NCI-H82 (cell line): ENCODE results near the gene CCDC92.

Experiments used
- DNase-seq: peaks from one replicate; lab custom pipeline; 2025; lab: John Stamatoyannopoulos, UW

Gene CCDC92

DNA sequence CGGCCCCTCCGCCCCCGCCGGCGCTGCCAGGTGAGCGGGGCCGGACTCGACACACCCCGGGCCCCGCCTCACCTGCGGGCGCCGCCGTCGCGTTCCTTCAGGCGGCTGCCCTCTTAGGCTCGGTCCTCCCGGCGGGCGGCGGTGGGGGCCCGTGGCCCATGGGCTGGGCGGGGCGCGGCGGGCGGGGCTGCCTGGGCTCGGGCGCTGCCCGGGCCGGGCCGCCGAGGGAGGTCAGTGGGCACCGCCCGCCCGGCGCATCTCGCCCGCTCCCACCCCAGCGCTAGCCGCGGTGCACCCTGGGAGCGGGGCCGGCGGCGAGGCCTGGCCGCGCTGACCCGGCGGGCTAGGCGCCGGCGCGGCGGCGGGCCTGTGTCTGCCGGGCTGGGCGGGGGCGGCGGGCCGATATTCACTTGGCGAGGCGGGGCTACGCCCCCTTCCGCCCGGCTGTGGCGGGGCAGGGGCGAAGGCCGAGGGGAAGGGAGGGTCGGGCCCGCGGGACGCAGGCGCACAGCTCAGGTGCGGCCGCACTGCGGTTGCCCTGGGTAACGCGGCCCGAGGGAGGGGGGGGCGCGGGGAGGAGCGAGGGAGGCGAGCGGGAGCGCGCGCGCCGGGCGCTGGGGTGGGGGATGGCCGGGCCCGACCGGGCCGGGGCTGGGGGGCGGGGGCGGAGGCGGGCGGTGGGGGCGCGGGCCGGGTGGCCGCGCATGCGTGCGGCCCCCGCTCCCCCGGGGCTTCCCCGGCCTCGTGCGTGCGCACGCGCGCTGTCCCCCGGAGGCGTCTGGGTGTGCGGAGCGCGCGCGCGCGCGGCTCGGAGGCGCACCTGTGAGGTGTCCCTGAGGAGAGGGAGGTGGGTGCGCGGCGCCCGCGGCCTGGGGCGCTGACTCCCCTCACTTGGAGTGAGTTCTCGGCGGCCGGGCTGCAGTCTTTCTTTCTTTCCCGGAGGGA lies at the start of gene CCDC92, which contains the start of gene ZNF664:
TSS of gene CCDC92 (minus strand) at position 375 of the 945 bp plus-strand sequence. CDS start 28,526 bp downstream, outside the sequence.
TSS of gene ZNF664 (plus strand) at position 759 of the 945 bp plus-strand sequence. CDS start 38,930 bp downstream, outside the sequence.
- DNase-seq = peak; percentile 98

DNA sequence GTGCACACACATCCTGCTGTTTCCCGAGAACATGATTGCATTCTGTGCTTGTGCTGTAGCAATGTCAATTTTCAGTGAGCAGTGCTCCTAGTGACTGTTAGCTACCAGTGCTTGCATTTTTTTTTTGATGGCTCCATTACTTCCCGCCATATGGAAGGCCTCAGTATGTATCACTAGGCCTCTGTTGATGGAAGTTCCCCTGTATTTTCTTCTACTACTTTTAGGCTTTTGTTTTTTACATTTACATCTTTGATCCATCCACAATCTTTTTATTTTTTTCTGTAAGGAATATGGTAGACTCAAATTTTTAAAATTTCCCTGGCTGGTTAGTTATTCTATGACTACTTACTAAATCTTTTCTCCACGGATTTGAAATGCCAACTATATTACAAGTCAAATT lies 49.5 kb upstream of the CCDC92 start:
- DNase-seq = no peak

DNA sequence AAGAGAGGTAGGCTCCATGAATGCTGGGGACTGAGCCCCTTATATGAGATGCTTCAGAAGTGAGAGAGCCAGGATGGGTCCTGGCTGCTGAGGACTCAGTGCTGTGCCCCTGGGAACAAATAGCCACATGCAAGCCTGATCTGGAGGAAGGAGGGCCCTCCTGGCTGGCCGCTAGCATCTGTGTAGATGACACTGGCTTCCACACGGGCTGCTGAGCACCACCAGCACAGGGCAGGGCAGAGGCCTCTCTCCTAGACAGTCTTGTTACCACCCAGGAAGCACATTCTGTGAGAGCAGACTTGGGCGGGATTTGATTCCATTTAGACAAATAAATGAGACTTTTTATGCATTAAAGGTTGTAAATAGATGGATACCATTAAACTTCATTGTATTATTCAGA lies 48.4 kb upstream of the CCDC92 start:
- DNase-seq = peak; percentile 28

DNA sequence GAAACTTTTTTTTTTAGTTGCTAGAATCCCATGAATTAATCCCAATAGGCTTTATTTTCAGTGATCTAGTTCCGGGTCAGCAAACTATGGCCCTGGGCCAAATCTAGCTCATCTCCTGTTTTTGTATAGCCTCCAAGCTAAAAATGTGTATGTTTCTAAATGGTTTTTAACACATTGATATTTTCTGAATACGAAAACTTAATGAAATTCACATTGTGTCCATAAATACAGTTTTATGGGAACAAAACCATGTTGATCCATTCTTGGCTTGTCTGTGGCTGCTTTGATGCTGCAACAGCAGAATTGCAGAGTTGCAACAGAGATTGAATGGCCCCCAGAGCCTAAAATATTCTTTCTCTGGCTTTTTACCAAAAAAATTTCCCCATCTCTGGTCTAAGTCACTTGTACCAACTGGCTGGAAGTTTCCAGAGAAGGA lies 47.9 kb upstream of the CCDC92 start:
- DNase-seq = no peak

- no peak for DNase-seq
Measured at GRCh38 chr12:124019115-124019514, 46.5 kb upstream of the CCDC92 start.

DNA sequence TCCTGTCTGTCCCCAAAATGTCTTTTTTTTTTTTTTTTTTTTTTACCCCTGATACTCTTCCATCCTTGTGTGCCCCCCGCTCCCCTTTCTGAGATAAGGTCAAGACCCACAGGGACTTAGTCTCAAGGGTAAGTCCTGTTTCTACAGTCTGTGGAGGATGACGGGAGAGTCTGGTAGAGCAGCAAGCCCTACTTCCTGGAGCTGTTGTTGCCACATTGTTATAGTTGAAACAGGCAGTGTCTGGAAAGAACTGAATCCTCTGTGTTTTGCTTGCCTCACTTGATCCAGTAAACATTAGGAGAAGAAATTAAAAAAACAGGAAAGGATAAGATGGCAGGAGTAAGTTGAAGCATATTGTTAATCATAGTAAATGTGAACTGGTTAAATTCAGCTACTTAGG lies 45.9 kb upstream of the CCDC92 start:
- no peak for DNase-seq

GRCh38 chr12:124017064-124017463 lies 44.4 kb upstream of the CCDC92 start:
- no peak for DNase-seq

GRCh38 chr12:124015494-124016461 lies 43.1 kb upstream of the CCDC92 start:
- DNase-seq = no peak

GRCh38 chr12:124013073-124013472 lies 40.4 kb upstream of the CCDC92 start:
- no peak for DNase-seq

DNA sequence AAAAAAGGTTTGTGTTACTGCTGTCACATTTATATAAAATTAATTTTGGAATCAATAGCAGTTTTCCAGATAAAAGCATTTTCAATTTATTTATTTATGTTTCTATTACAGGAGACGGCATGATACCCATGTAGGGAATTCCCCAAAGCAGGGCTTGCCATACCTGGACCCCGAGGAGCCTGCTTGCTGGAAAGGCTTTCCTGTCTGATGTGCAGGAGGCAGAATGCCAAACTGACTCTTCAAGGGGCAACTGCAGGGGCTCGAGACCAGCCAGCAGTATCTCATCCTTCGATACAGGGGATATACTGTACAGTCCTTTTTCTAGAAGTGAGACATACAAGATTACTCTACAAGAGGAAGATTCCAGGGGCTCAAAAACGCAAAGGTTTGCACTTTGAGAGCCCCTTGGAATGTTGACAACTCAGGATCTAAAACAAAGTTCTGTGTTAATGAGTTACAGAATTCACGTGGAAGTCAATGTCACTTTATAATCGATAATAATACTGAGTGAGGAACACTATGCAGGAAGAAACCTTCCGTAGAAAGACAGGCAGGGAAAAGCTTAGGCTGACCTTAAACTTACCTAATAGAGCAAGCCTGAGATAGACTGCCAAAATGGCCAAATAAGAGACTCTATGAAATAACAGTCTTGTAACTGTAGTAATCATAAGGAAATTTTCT lies 38.9 kb upstream of the CCDC92 start:
- no peak for DNase-seq

DNA sequence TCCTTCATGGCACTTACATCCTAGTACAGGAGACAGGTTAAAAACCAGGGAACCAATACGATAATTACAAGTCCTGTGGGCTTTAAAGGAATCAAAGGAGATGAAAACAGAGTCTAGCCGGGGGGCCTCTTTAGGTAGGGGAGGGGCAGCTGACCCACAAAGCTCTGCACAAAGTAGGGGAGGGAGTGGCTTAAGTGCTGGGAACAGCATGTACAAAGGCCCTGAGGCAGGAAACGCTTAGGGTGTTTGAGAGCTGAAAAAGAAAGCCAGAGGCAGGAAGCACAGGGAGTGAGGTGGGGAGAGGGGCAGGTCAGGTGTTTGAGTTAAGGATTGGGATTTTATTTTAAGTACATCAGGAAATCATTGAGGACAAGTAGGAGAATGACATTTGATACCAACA lies 38.1 kb upstream of the CCDC92 start:
- peak; percentile 45 for DNase-seq

GRCh38 chr12:124009781-124010180 lies 37.1 kb upstream of the CCDC92 start:
- no peak for DNase-seq

- DNase-seq = no peak
Measured at GRCh38 chr12:124008595-124008994, 36.0 kb upstream of the CCDC92 start.

DNA sequence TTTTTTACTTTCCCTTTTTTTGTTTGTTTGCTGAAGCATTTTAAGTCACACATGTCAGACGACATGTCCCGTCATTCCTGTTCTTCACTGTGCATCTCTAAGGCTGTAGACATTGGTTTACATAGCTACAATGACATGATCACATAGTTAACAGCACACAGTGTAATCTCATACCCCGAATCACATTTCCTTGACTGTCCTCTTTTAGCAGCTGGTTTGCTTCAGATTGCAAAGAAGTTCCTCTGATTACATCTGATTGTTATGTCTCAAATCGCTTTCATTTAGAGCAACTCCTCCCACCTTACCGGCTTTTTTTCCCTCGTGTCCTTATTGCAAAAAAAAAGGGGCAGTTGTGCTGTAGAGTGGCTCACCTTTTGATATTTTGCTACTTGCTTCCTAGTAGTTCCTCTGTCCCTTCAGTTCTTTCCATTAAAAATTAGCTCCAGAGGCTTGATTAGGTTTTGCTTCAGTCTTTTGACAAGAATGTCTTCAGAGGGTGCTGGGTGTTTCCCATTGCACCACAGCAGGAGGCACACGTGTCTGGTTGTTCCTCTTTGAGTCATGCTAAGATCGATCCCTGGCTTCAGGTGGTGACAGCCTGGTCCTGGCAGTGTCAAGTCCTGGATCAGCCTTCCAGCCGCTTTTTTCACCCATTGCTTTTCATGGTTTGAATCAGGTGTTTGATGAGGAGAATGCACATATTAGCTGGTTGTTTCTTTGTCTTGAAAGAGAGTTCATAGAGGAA lies 35.4 kb upstream of the CCDC92 start:
- DNase-seq = no peak

DNA sequence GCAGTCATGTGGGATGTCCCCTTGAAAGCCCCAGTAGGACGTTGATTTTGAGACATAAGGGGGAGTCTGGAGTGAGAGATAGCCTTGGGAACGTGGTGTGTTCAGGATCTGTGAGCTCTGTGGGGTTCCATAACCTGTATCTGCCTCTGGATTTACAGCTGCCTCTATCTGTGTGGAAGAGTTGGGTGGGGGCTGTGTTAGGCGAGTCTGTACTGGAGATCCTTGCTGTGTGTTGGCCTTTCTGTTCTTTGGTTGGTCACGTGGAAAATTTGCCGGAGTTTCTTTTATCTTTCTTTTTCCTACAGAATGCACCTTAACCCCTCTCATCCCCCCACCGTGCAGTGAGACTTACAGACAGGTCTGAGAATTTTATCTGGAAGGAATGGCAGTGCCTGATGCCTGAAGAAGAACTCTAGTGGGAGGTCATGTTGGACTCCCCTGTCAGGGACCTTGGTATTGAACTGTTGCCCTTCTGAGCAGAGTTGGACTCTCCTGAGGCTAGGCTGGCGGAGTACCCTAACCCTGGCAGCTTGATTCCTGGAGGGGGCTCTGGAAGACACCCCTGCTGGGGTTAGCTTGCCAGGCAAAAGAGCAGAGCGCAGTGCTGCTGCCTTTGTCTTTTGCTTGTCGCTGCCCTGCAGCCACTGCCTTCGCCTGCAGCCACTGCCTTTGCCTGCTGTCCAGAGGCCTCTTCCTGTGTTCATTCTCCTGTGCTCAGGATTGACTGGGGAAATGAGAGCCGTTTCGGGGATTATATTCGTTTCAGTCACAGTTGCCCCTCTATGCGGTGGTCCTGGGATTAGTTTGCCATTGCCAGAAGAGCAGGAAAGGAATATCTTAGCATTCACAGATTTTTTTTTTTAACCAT lies 34.4 kb upstream of the CCDC92 start:
- no peak for DNase-seq

GRCh38 chr12:124006085-124006845 lies 33.6 kb upstream of the CCDC92 start:
- no peak for DNase-seq

DNA sequence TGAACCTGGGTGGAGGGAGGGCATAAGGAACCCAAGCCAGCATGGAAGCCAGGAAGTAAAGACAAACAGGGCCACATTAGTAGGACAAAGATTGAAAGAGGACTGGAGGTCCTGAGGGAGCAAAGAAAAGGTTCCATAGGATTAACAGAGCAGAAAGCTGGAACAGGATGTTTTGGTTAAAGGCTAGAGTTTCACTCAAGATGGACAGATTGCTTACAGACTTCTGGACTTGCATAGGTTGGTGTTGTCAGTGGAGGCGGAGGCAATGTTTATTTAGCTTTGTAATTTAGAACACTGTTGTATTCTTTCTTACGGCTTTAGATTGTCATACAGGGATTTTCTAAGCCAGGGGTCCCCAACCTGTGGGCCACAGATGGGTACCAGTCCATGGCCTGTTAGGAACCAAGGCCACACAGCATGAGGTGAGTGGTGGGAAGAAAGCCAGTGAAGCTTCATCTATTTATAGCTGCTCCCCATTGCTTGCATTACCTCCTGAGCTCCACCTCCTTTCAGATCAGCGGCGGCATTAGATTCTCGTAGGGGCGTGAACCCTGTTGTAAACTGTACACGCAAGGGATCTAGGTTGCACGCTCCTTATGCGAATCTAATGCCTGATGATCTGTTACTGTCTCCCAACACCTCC lies 31.7 kb upstream of the CCDC92 start:
- DNase-seq = peak; percentile 87

- DNase-seq = no peak
Measured at GRCh38 chr12:124002654-124003053, 30.0 kb upstream of the CCDC92 start.
